ENCODE measurements around the gene RFLNA. TPM values are rescaled to one million over a fixed set of nuclear protein-coding genes. Genes with fewer than 3 reads are reported as not detected.
A peak's percentile ranks its signal among the peaks of the same experiment; 100 is the strongest.

Gene RFLNA
- total and polyA plus RNA-seq, 2 of the 13 experiments (the other 11 are each of a cell fraction or from before 2014, with no cell fraction given): not detected

DNA sequence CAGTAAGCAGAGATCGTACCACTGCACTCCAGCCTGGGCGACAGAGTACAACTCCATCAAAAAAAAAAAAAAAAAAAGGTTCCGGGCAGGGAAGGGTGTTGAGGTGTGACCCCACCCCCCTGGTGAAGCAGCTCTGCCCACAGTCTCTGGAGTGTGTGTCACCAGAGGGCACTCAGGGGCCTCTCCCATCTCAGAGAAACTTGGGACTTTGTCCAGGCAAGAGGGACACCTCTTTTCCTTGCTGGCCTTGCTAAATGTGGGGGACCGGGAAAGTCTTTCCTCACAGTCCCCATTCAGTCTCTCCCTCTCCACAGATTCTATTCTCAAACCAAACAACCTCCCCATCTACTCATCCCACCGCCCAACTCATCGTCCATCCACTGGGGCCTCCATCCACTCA is 43.6 kb downstream of the RFLNA start:
- no peaks in the 10 kb centered on the region for H3K27me3 ChIP-seq (ENCODE audit: control insufficient read depth in 1 of 2, insufficient read depth in 2 of 2, low read length in 2 of 2)
- POLR2A ChIA-PET: no interaction called here
- intact Hi-C loops (cut with micrococcal nuclease; ENCODE audit: unreplicated experiment): no loop called here
- H3K36me3 ChIP-seq (replicated peaks in 1 of 2; ENCODE audit: control insufficient read depth in 1 of 2, insufficient read depth in 2 of 2, low read length in 2 of 2): peaks cover 19 to 45% of the 10 kb centered on the region in 2 experiments; a peak in 4 of 5 replicates
- in situ Hi-C loops (cut with HindIII; ENCODE audit: extremely low pct_ligation_motif_present, low pct_unique_long_range_greater_than_20kb): no loop called here
- H3K4me3 ChIP-seq (replicated peaks in 1 of 3; ENCODE audit: insufficient read depth in 1 of 3, low read depth in 2 of 3, low read length in 3 of 3): no peak overlapping the region
- ATAC-seq: no peak
- no peaks in the 10 kb centered on the region for H4K20me1 ChIP-seq (ENCODE audit: insufficient read depth, low read length)
- 92% methylated on average over 6 of the region's 6 CpGs for WGBS (ENCODE audit: low lambda C conversion rate)
- no peak for DNase-seq (ENCODE audit: low spot score)
- H2AFZ ChIP-seq (ENCODE audit: low read length): no peak overlapping the region
- TF ChIP-seq, protein P1, sequence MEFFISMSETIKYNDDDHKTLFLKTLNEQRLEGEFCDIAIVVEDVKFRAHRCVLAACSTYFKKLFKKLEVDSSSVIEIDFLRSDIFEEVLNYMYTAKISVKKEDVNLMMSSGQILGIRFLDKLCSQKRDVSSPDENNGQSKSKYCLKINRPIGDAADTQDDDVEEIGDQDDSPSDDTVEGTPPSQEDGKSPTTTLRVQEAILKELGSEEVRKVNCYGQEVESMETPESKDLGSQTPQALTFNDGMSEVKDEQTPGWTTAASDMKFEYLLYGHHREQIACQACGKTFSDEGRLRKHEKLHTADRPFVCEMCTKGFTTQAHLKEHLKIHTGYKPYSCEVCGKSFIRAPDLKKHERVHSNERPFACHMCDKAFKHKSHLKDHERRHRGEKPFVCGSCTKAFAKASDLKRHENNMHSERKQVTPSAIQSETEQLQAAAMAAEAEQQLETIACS (CRISPR knock-in tag; IDR thresholded peaks at IDR 0.05): no peak
- no peak for TF ChIP-seq SRSF1 (optimal IDR thresholded peaks at IDR 0.05; ENCODE audit: low read depth, low read length)
- no peak for TF ChIP-seq FOXA1 (IDR thresholded peaks at IDR 0.05)
- TF ChIP-seq FOXA1 (CRISPR knock-in tag; IDR thresholded peaks at IDR 0.05): no peak
- 0 out of 2 replicates have a peak, but pooled peaks have one; percentile 6 for TF ChIP-seq STAG1 (CRISPR knock-in tag; IDR thresholded peaks at IDR 0.05)
- 0 out of 2 replicates have a peak, but pooled peaks have one; percentile 21 for TF ChIP-seq ZNF652 (CRISPR knock-in tag; IDR thresholded peaks at IDR 0.05; ENCODE audit: borderline replicate concordance, low read depth)
- no peak for TF ChIP-seq RFXANK (CRISPR knock-in tag; IDR thresholded peaks at IDR 0.05)
- no peak for TF ChIP-seq TCF7L2 (IDR thresholded peaks at IDR 0.05; ENCODE audit: low read depth, low read length)
- TF ChIP-seq, protein P2, sequence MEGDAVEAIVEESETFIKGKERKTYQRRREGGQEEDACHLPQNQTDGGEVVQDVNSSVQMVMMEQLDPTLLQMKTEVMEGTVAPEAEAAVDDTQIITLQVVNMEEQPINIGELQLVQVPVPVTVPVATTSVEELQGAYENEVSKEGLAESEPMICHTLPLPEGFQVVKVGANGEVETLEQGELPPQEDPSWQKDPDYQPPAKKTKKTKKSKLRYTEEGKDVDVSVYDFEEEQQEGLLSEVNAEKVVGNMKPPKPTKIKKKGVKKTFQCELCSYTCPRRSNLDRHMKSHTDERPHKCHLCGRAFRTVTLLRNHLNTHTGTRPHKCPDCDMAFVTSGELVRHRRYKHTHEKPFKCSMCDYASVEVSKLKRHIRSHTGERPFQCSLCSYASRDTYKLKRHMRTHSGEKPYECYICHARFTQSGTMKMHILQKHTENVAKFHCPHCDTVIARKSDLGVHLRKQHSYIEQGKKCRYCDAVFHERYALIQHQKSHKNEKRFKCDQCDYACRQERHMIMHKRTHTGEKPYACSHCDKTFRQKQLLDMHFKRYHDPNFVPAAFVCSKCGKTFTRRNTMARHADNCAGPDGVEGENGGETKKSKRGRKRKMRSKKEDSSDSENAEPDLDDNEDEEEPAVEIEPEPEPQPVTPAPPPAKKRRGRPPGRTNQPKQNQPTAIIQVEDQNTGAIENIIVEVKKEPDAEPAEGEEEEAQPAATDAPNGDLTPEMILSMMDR (CRISPR knock-in tag; IDR thresholded peaks at IDR 0.05): peak; percentile 22; the same call in 1 of the 2 replicates
- TF ChIP-seq ZNF367 (CRISPR knock-in tag; IDR thresholded peaks at IDR 0.05; ENCODE audit: borderline replicate concordance): no peak
- BruUV-seq (replicated peaks): no TSS peak
- no peak overlapping the region for H3K27ac ChIP-seq (ENCODE audit: extremely low read length, insufficient read depth, low read length)
- no peaks in the 10 kb centered on the region for H3K9me3 ChIP-seq (ENCODE audit: low read length)
- no peak overlapping the region for H3K4me2 ChIP-seq (ENCODE audit: low read depth, low read length)
- no peak overlapping the region for H3K9ac ChIP-seq (ENCODE audit: insufficient read depth, low read depth, low read length)
- no peaks in the 10 kb centered on the region for H3K79me2 ChIP-seq (ENCODE audit: insufficient read depth, low read length)
- H3K4me1 ChIP-seq (ENCODE audit: insufficient read depth, low read length): no peaks in the 10 kb centered on the region
- no peak for FAIRE-seq
- CTCF ChIA-PET (ENCODE audit: low intra/inter-chr PET ratio, low total read pairs): no interaction called here
